ENCODE measurements around the gene SYNE2. TPM values are rescaled to one million over a fixed set of nuclear protein-coding genes. Genes with fewer than 3 reads are reported as not detected.

SYNE2 gene
- total and polyA plus RNA-seq, 2 donors (not counting 3 experiments of a cell fraction or from before 2014, with no cell fraction given), result 16.0 to 53.7 TPM

GRCh38 chr14:63941023-63941422, 88.2 kb downstream of the SYNE2 start:
- Histone ChIP-seq H3K27me3 (ENCODE audit: control insufficient read depth in 2 of 2, insufficient read depth in 2 of 2, low read length in 2 of 2) (no peaks in the 10 kb centered on the region), H3K9me3 (replicated peaks; ENCODE audit: control insufficient read depth, insufficient read depth, low read length) (no peaks in the 10 kb centered on the region), H3K4me1 (ENCODE audit: control insufficient read depth, extremely low read depth, insufficient read depth, low read length) (no peaks in the 10 kb centered on the region), H3K36me3 (ENCODE audit: control insufficient read depth in 2 of 2, extremely low read depth in 1 of 2, insufficient read depth in 2 of 2, low read length in 2 of 2) (no peaks in the 10 kb centered on the region), H3K4me2 (ENCODE audit: insufficient read depth, low read length) (no peak overlapping the region), H3K79me2 (ENCODE audit: control insufficient read depth, insufficient read depth, low read length) (no peaks in the 10 kb centered on the region), H3K9me1 (replicated peaks; ENCODE audit: control insufficient read depth, extremely low read depth, insufficient read depth, low read length) (no peaks in the 10 kb centered on the region), H3K9ac (replicated peaks; ENCODE audit: extremely low read depth, insufficient read depth, low read length) (no peak overlapping the region), H3K4me3 (replicated peaks in 1 of 3; ENCODE audit: insufficient read depth in 1 of 3, low read depth in 1 of 3, low read length in 3 of 3) (no peak overlapping the region), H3K27ac (ENCODE audit: insufficient read depth, low read depth, low read length) (no peak overlapping the region), H4K20me1 (replicated peaks; ENCODE audit: control insufficient read depth, extremely low read depth, insufficient read depth, low read length) (no peaks in the 10 kb centered on the region), H2AFZ (ENCODE audit: low read depth, low read length) (no peak overlapping the region)
- POLR2A ChIA-PET, result no interaction called here
- no peak for TF ChIP-seq MYC (IDR thresholded peaks at IDR 0.05; ENCODE audit: low read depth, low read length)
- no peak for TF ChIP-seq EZH2 (IDR thresholded peaks at IDR 0.05; ENCODE audit: borderline replicate concordance, low read depth, low read length, severe bottlenecking)
- no peak for TF ChIP-seq GATA2 (IDR thresholded peaks at IDR 0.05; ENCODE audit: insufficient read depth, insufficient read length, low read depth, low read length)
- no peak for TF ChIP-seq CTCF (IDR thresholded peaks at IDR 0.05; ENCODE audit: extremely low read depth in 1 of 2, insufficient read depth in 1 of 2, low read depth in 1 of 2, low read length in 2 of 2)
- TF ChIP-seq FOS (IDR thresholded peaks at IDR 0.05; ENCODE audit: borderline replicate concordance, insufficient read depth, low read length), result no peak
- no peak for TF ChIP-seq POLR2AphosphoS5 (IDR thresholded peaks at IDR 0.05; ENCODE audit: insufficient read depth, low read depth, low read length)
- TF ChIP-seq POLR2A (IDR thresholded peaks at IDR 0.05; ENCODE audit: low read depth, low read length), result no peak
- no peak for TF ChIP-seq MAX (IDR thresholded peaks at IDR 0.05; ENCODE audit: insufficient read depth, insufficient read length)
- CTCF ChIA-PET, result interaction anchor here (1.2 kb wide), 1 partner anchor 9 kb away, joined by 3 read pairs; no protein-coding TSS in a partner anchor
- dilution Hi-C loops (cut with MboI; ENCODE audit: extremely low pct_ligation_motif_present, low sequenced_read_pairs) (no loop called here), intact Hi-C loops (cut with micrococcal nuclease) (no loop called here)
- BruUV-seq (replicated peaks), result no TSS peak
- FAIRE-seq, result no peak
- no peak for DNase-seq (ENCODE audit: low read depth, low spot score)

Measured in endothelial cell of umbilical vein (primary cell).